ENCODE data around the gene CRYBA4.

CRYBA4 gene

GRCh38 chr22:26674211-26675190, 52.7 kb downstream of the CRYBA4 start:
- DNase-seq (ENCODE audit: low read depth in 1 of 2, low spot score in 1 of 2) = no peak
- in situ Hi-C loops (cut with HindIII; ENCODE audit: low pct_unique_long_range_greater_than_20kb, low sequenced_read_pairs) = no loop called here
- no peak for TF ChIP-seq JUND (IDR thresholded peaks at IDR 0.05; ENCODE audit: low read depth)

GRCh38 chr22:26675687-26676268, 54.0 kb downstream of the CRYBA4 start:
- in situ Hi-C loops (cut with HindIII; ENCODE audit: low pct_unique_long_range_greater_than_20kb, low sequenced_read_pairs) = no loop called here
- TF ChIP-seq JUND (IDR thresholded peaks at IDR 0.05; ENCODE audit: low read depth) = no peak
- DNase-seq (ENCODE audit: low read depth in 1 of 2, low spot score in 1 of 2) = no peak

GRCh38 chr22:26677217-26677616, 55.5 kb downstream of the CRYBA4 start:
- no peak for TF ChIP-seq JUND (IDR thresholded peaks at IDR 0.05; ENCODE audit: low read depth)
- in situ Hi-C loops (cut with HindIII; ENCODE audit: low pct_unique_long_range_greater_than_20kb, low sequenced_read_pairs) = no loop called here
- DNase-seq (ENCODE audit: low read depth in 1 of 2, low spot score in 1 of 2) = no peak

GRCh38 chr22:26679003-26679629, 57.4 kb downstream of the CRYBA4 start:
- DNase-seq (ENCODE audit: low read depth in 1 of 2, low spot score in 1 of 2) = peak; percentile 56 to 74
- in situ Hi-C loops (cut with HindIII; ENCODE audit: low pct_unique_long_range_greater_than_20kb, low sequenced_read_pairs) = no loop called here
- TF ChIP-seq JUND (IDR thresholded peaks at IDR 0.05; ENCODE audit: low read depth) = no peak

Measured in T47D (cell line).